ENCODE measurements around the gene DSCAML1.

Gene DSCAML1

GRCh38 chr11:117839936-117840813, 43.2 kb upstream of the DSCAML1 start:
- Histone ChIP-seq H3K4me2 (peak overlapping the region in 9 of 11 experiments; percentile 35 to 98 (median 81); a peak in 16 of 22 replicates), H3K27me3 (no peaks in the 10 kb centered on the region), H3K4me1 (peaks cover 54 to 89% (median 79%) of the 10 kb centered on the region in 10 experiments), H3K4me3 (no peak overlapping the region), H3K36me3 (no peaks in the 10 kb centered on the region), H3K9ac (no peak overlapping the region; a peak in 1 of 22 replicates), H3K9me3 (replicated peaks in 1 of 11) (no peaks in the 10 kb centered on the region), H4K20me1 (no peaks in the 10 kb centered on the region), H3K27ac (no peak overlapping the region)
- no peak for TF ChIP-seq Cebpa-rat (IDR thresholded peaks at IDR 0.05)

- peak overlapping the region in 7 of 11 experiments; percentile 35 to 98 (median 94); a peak in 10 of 22 replicates for H3K4me2 ChIP-seq
- no peak for TF ChIP-seq Cebpa-rat (IDR thresholded peaks at IDR 0.05)
- H3K9ac ChIP-seq, result no peak overlapping the region
- H3K9me3 ChIP-seq (replicated peaks in 1 of 11), result no peaks in the 10 kb centered on the region
- peaks cover 61 to 97% (median 87%) of the 10 kb centered on the region in 10 experiments for H3K4me1 ChIP-seq
- no peak overlapping the region for H3K27ac ChIP-seq
- H3K4me3 ChIP-seq, result no peak overlapping the region
- no peaks in the 10 kb centered on the region for H3K27me3 ChIP-seq
- no peaks in the 10 kb centered on the region for H3K36me3 ChIP-seq
- no peaks in the 10 kb centered on the region for H4K20me1 ChIP-seq
These were observed 42.4 kb upstream of the DSCAML1 start for GRCh38 chr11:117839380-117839881.

- H3K27me3 ChIP-seq, result no peaks in the 10 kb centered on the region
- H3K4me1 ChIP-seq, result peaks cover 66 to 100% (median 92%) of the 10 kb centered on the region in 10 experiments
- no peak overlapping the region for H3K9ac ChIP-seq
- H3K4me2 ChIP-seq, result peak overlapping the region in 7 of 11 experiments; percentile 35 to 98 (median 94); a peak in 11 of 22 replicates
- H4K20me1 ChIP-seq, result no peaks in the 10 kb centered on the region
- TF ChIP-seq Cebpa-rat (IDR thresholded peaks at IDR 0.05), result no peak
- no peak overlapping the region for H3K27ac ChIP-seq
- H3K9me3 ChIP-seq (replicated peaks in 1 of 11), result no peaks in the 10 kb centered on the region
- H3K4me3 ChIP-seq, result no peak overlapping the region
- H3K36me3 ChIP-seq, result no peaks in the 10 kb centered on the region
These were observed 41.9 kb upstream of the DSCAML1 start for GRCh38 chr11:117838901-117839300.

- H3K9me3 ChIP-seq (replicated peaks in 1 of 11), result no peaks in the 10 kb centered on the region
- peaks cover 77 to 100% (median 93%) of the 10 kb centered on the region in 10 experiments for H3K4me1 ChIP-seq
- peak overlapping the region; percentile 68 to 98 (median 88) for H3K4me2 ChIP-seq
- no peaks in the 10 kb centered on the region for H3K36me3 ChIP-seq
- H3K4me3 ChIP-seq, result peak overlapping the region in 3 of 10 experiments; percentile 42 to 57 (median 45); a peak in 4 of 20 replicates
- peak overlapping the region in 8 of 11 experiments; percentile 7 to 64 (median 52); a peak in 7 of 22 replicates for H3K27ac ChIP-seq
- no peaks in the 10 kb centered on the region for H4K20me1 ChIP-seq
- no peaks in the 10 kb centered on the region for H3K27me3 ChIP-seq
- no peak for TF ChIP-seq Cebpa-rat (IDR thresholded peaks at IDR 0.05)
- H3K9ac ChIP-seq, result peak overlapping the region in 1 of 11 experiments; percentile 21; a peak in 2 of 22 replicates
These were observed 40.8 kb upstream of the DSCAML1 start for GRCh38 chr11:117837791-117838190.

GRCh38 chr11:117837070-117837776, 40.2 kb upstream of the DSCAML1 start:
- peak overlapping the region in 3 of 10 experiments; percentile 42 to 57 (median 45); a peak in 4 of 20 replicates for H3K4me3 ChIP-seq
- no peaks in the 10 kb centered on the region for H3K9me3 ChIP-seq (replicated peaks in 1 of 11)
- no peaks in the 10 kb centered on the region for H4K20me1 ChIP-seq
- H3K4me2 ChIP-seq, result peak overlapping the region; percentile 68 to 98 (median 88)
- peak overlapping the region in 10 of 11 experiments; percentile 7 to 64 (median 46); a peak in 15 of 22 replicates for H3K27ac ChIP-seq
- no peak for TF ChIP-seq Cebpa-rat (IDR thresholded peaks at IDR 0.05)
- H3K9ac ChIP-seq, result peak overlapping the region in 4 of 11 experiments; percentile 1 to 25 (median 23); a peak in 4 of 22 replicates
- H3K36me3 ChIP-seq, result no peaks in the 10 kb centered on the region
- peaks cover 77 to 100% (median 93%) of the 10 kb centered on the region in 10 experiments for H3K4me1 ChIP-seq
- H3K27me3 ChIP-seq, result no peaks in the 10 kb centered on the region

GRCh38 chr11:117836077-117836960, 39.3 kb upstream of the DSCAML1 start:
- peaks cover 78 to 100% (median 93%) of the 10 kb centered on the region in 10 experiments for H3K4me1 ChIP-seq
- no peaks in the 10 kb centered on the region for H4K20me1 ChIP-seq

GRCh38 chr11:117835576-117835975, 38.6 kb upstream of the DSCAML1 start:
- H3K9me3 ChIP-seq (replicated peaks in 1 of 11), result no peaks in the 10 kb centered on the region
- H4K20me1 ChIP-seq, result no peaks in the 10 kb centered on the region
- H3K9ac ChIP-seq, result no peak overlapping the region; a peak in 1 of 22 replicates
- H3K4me1 ChIP-seq, result peaks cover 78 to 100% (median 97%) of the 10 kb centered on the region in 10 experiments
- H3K27ac ChIP-seq, result peak overlapping the region in 8 of 11 experiments; percentile 38 to 56 (median 48); a peak in 14 of 22 replicates
- no peaks in the 10 kb centered on the region for H3K27me3 ChIP-seq
- no peaks in the 10 kb centered on the region for H3K36me3 ChIP-seq
- no peak for TF ChIP-seq Cebpa-rat (IDR thresholded peaks at IDR 0.05)
- H3K4me2 ChIP-seq, result peak overlapping the region; percentile 68 to 98 (median 88)
- H3K4me3 ChIP-seq, result peak overlapping the region in 1 of 10 experiments; percentile 57; a peak in 2 of 20 replicates

More at GRCh38 chr11:117836077-117836960, 39.3 kb upstream of the DSCAML1 start:
- Histone ChIP-seq H3K4me2 (peak overlapping the region; percentile 68 to 98 (median 88)), H3K27me3 (no peaks in the 10 kb centered on the region), H3K27ac (peak overlapping the region in 9 of 11 experiments; percentile 32 to 64 (median 51); a peak in 17 of 22 replicates), H3K4me3 (peak overlapping the region in 5 of 10 experiments; percentile 11 to 57 (median 42); a peak in 7 of 20 replicates), H3K9me3 (replicated peaks in 1 of 11) (no peaks in the 10 kb centered on the region), H3K9ac (peak overlapping the region in 6 of 11 experiments; percentile 1 to 25 (median 18); a peak in 7 of 22 replicates), H3K36me3 (no peaks in the 10 kb centered on the region)
- peak in 7 of 11 experiments; percentile 60 to 77 (median 75); a peak in 11 of 22 replicates for TF ChIP-seq Cebpa-rat (IDR thresholded peaks at IDR 0.05)
